Pancreas (tissue), 10 donors: ENCODE data around the gene KCNK16. TPM values are rescaled to one million over a fixed set of nuclear protein-coding genes. Genes with fewer than 3 reads are reported as not detected.

Experiments
- ATAC-seq, 4 donors: fragments of 200-7000 bp; cut with Tn5 transposase; one replicate each; pipeline versions ENCODE4 v1.8.0 to v1.9.1; 2020; ENCODE audit warnings: mild to moderate bottlenecking in 4 of 4, moderate library complexity in 4 of 4
- DNase-seq, 6 donors: peaks; one replicate each; pipeline ENCODE4 v3.0.0-alpha.2; 2020
- FAIRE-seq: peaks from 2 replicates; lab custom pipeline; 2012; peaks lifted over from hg19 to GRCh38; lab: Jason Lieb, UNC
- H3K27ac ChIP-seq, 4 donors: fragments of 200-600 bp; sonication (generic); 1 replicate in 3 of 4; 2 replicates in 1 of 4; pipeline versions ENCODE4 v1.5.0 to v1.8.0; 2020
- H3K27me3 ChIP-seq, 4 donors: fragments of 200-600 bp; one replicate each; pipeline ENCODE4 v1.8.0; 2021
- H3K36me3 ChIP-seq, 3 donors: fragments of 200-600 bp; sonication (generic) in 1 of 3; one replicate each; pipeline versions ENCODE4 v1.5.0 to v1.8.0; 2020 to 2021
- H3K4me1 ChIP-seq, 3 donors: fragments of 200-600 bp; one replicate each; pipeline ENCODE4 v1.8.0; 2021
- H3K4me3 ChIP-seq, 4 donors: fragments of 200-600 bp; sonication (generic) in 2 of 4; one replicate each; pipeline versions ENCODE4 v1.5.0 to v1.8.0; 2020 to 2021
- H3K9me3 ChIP-seq, 4 donors: fragments of 200-600 bp; one replicate each; pipeline ENCODE4 v1.8.0; 2021
- WGBS, 2 donors: extraction: QIAGEN DNeasy Blood & Tissue Kit; methylation state at CpG; one replicate each; pipeline ENCODE4 v1.1.7; 2013; 5-methylcytosine and 5-hydroxymethylcytosine counted together
- intact Hi-C, 3 donors: fragments of 100-400 bp; cut with DNase I; formaldehyde crosslinking; loops; one replicate each; pipeline versions ENCODE4 v1.11.1 to v1.14.2; 2022
- polyA plus RNA-seq, 2 donors: library from polyadenylated mRNA; stranded (reverse); fragments of 200-250 nt; gene quantifications; one replicate each; pipeline ENCODE4 v1.2.3, GENCODE V29; 2013
- total RNA-seq, 6 donors: library from RNA; stranded (reverse); fragmentation: NEBNext Ultra II Directional in 4 of 6; extraction: Animal tissue kit (Norgen Biotek cat#: 25700) in 4 of 6; gene quantifications; one replicate each; pipeline versions ENCODE4 v1.2.1 to v1.2.4, GENCODE V29; 2021 to 2023
- TF ChIP-seq, protein P1 (sequence below), 4 donors: fragments of 200-600 bp; sonication (generic) in 3 of 4; IDR thresholded peaks; one replicate each; pipeline versions ENCODE4 v1.5.0 to v1.8.0; 2021; ENCODE audit warnings: antibody characterized with exemption in 4 of 4
- donor health status: healthy with polysubstance abuse.
- donor health status: DM: no; HTN: no; CAD: no; lungs with moderate emphysema.
- donor health status: DM: no; HTN: no; CAD: no.
- donor health status: control.
- donor health status: control.
- donor health status: Bipolar disorder and iron deficiency.
- donor health status: DM: yes; HTN: yes; CAD: no.
- donor health status: DM: no; HTN: no; CAD: no.
- donor health status: DM: no; HTN: no; CAD: no.
- donor health status: DM: yes; HTN: yes; CAD: no.

KCNK16 gene
- total and polyA plus RNA-seq, 8 donors, result 1.7 to 121 (median 6.1) TPM

DNA sequence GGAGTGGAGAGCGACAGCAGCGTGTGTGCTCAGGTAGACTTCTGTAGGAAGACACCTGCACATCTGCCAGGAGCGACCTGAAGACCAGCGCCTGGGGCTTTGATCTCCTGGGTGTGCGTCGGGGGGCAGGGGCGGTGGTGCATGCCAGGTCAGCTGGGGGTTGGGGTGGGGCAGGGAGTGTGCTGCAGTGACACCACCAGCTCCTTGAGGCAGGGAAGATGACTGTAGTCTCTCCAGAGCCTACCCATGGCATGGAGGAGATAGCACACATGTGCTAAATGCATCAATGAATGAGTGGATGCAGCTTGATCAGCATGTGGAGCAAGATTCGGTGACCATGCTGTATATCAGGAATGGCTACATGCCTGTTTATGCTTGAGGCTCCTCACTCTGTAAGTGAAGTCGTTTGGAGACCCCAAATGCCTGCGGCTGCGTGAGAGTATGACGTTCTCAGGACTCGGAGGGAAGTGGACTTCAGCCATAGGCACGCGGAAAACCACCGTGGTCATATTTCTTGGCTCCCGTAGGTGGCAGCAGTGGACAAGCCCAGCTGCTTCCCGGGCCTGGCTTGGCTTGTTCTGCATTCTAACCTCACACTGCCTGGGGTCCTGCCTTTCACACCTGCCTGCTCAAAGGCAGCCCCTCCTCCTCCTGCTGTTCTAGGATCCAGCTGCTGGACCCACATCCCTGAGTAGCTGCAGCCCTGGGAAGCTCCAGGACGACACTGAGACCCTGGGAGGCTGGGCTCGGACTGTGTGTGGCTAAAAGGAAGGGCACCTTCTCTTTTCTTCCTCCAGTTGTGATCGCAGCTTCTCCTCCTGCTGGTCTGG, 39.4 kb upstream of the KCNK16 start:
- H3K9me3 ChIP-seq, result no peaks in the 10 kb centered on the region
- DNase-seq (peak; percentile 41 to 85 (median 71)), ATAC-seq (peak; percentile 76 to 95 (median 93)), FAIRE-seq (no peak)
- no peaks in the 10 kb centered on the region for H3K36me3 ChIP-seq
- intact Hi-C loops, result loop anchor here in 1 of 3 donors (10.0 kb wide), 1 partner anchor 523 kb away; no protein-coding TSS in a partner anchor
- 33 to 34% methylated on average over 21 of the region's 21 CpGs for WGBS, 2 donors
- H3K4me3 ChIP-seq, result no peak overlapping the region
- H3K27me3 ChIP-seq, result no peaks in the 10 kb centered on the region
- no peak overlapping the region for H3K27ac ChIP-seq
- TF ChIP-seq, protein P1, sequence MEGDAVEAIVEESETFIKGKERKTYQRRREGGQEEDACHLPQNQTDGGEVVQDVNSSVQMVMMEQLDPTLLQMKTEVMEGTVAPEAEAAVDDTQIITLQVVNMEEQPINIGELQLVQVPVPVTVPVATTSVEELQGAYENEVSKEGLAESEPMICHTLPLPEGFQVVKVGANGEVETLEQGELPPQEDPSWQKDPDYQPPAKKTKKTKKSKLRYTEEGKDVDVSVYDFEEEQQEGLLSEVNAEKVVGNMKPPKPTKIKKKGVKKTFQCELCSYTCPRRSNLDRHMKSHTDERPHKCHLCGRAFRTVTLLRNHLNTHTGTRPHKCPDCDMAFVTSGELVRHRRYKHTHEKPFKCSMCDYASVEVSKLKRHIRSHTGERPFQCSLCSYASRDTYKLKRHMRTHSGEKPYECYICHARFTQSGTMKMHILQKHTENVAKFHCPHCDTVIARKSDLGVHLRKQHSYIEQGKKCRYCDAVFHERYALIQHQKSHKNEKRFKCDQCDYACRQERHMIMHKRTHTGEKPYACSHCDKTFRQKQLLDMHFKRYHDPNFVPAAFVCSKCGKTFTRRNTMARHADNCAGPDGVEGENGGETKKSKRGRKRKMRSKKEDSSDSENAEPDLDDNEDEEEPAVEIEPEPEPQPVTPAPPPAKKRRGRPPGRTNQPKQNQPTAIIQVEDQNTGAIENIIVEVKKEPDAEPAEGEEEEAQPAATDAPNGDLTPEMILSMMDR (IDR thresholded peaks at IDR 0.05), result peak; percentile 59 to 83 (median 70)
- no peaks in the 10 kb centered on the region for H3K4me1 ChIP-seq

DNA sequence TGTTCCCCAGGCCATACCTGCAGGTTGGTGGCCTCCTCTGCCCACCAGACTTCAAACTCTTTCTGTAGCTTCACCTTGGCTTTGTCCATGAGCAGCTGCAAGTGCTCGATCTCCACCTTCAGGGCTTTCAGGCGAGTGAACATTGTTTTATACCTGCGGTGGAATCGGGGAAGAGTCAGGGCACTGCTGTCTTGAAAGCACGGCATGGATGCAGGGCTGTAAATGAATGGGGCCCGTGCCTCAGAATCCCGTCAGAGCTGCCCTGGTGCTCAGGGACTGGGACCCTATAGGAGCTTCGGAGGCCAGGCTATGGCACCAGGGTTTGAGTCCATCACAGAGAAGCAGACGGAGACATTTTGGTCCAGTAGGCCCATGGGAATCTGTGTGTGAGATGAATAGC, 37.9 kb upstream of the KCNK16 start:
- Histone ChIP-seq H3K27me3 (no peaks in the 10 kb centered on the region), H3K27ac (no peak overlapping the region), H3K4me3 (no peak overlapping the region), H3K36me3 (no peaks in the 10 kb centered on the region), H3K4me1 (no peaks in the 10 kb centered on the region), H3K9me3 (no peaks in the 10 kb centered on the region)
- ATAC-seq (no peak), DNase-seq (no peak), FAIRE-seq (no peak)
- 85% methylated on average over 9 of the region's 9 CpGs for WGBS, 2 donors
- TF ChIP-seq, protein P1 (IDR thresholded peaks at IDR 0.05), result no peak
- intact Hi-C loops, result loop anchor here in 1 of 3 donors (10.0 kb wide), 1 partner anchor 524 kb away; no protein-coding TSS in a partner anchor

DNA sequence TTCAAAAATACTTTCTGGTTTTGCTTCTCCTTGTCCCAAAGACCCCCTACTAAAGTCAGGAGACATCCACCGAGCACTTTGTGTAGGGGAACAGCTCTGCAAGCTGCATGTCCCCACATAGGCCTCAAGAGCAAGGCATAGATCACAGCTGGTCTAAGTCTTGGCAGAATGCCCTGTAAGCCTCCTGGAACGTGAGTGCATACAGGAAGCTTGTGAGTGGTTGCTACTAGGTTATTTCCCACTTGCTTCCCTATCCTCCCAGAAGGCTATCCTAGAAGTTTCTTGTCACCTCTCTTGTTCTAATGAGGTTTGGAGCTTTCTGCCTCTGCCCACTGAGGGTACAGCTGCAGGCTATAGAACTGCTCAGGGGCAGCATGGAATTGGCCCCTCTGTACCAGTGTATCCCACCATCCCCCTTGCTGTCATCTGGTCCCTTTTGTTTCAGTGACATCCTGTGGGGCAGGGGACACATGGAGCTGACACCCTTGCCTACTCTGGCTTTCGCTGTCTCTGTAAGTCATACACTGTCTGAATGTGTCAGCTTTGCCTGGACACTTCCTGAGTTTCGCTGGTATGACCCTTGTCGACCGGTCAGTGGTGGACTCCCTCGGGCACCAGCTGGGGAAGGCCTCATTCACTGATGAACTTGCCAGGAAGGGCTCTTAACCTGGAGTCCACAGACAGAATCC, 35.6 kb upstream of the KCNK16 start:
- peak in 4 of 6 donors; percentile 42 to 59 (median 50) for DNase-seq
- ATAC-seq, result peak; percentile 62 to 84 (median 80)
- no peak for FAIRE-seq
- no peaks in the 10 kb centered on the region for H3K27me3 ChIP-seq
- intact Hi-C loops, result no loop called here
- no peak overlapping the region for H3K27ac ChIP-seq
- no peaks in the 10 kb centered on the region for H3K36me3 ChIP-seq
- H3K9me3 ChIP-seq, result no peaks in the 10 kb centered on the region
- no peak overlapping the region for H3K4me3 ChIP-seq
- WGBS, 2 donors, result 63 to 68% methylated on average over 7 of the region's 7 CpGs
- H3K4me1 ChIP-seq, result no peaks in the 10 kb centered on the region
- TF ChIP-seq, protein P1 (IDR thresholded peaks at IDR 0.05), result no peak

DNA sequence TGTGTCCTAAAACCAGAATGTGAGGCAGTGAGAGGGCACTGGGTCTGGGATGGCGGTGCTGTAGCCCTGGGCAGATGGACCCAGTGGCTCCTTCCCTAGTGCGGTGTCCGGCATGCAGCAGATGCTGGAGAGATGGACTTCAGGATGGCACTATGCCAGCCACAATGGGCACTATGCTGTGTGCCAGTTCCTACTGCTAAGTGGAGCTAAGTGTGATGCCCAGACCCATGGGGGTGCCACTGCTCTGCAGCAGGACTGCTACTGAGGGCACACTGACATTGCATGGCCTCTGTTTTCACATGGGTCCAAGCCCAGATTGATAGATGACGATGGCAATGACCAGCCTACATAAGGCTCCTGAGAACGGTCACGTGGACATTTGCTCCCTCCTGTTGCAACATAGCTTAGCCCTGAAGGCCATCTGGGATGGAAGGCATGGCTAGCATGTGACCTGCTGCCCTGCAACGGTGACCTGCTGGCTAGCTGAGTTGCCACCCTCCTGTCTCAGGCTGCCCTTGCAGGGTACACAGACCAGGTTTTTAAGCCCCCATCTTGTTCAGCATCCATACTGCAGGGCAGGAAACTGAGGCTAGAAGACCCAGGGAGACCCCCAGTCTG, 31.3 kb upstream of the KCNK16 start:
- H3K27me3 ChIP-seq, result no peaks in the 10 kb centered on the region
- H3K4me1 ChIP-seq, result no peaks in the 10 kb centered on the region
- H3K36me3 ChIP-seq, result no peaks in the 10 kb centered on the region
- no peak overlapping the region for H3K4me3 ChIP-seq
- WGBS, 2 donors, result 88 to 90% methylated on average over 7 of the region's 7 CpGs
- H3K9me3 ChIP-seq, result no peaks in the 10 kb centered on the region
- TF ChIP-seq, protein P1 (IDR thresholded peaks at IDR 0.05), result no peak
- H3K27ac ChIP-seq, result no peak overlapping the region
- ATAC-seq (no peak), DNase-seq (peak in 1 of 6 donors; percentile 30), FAIRE-seq (no peak)
- intact Hi-C loops, result no loop called here
